ENCODE measurements around the gene BABAM1.

Gene BABAM1

GRCh38 chr19:17311455-17312188 lies 44.4 kb downstream of the BABAM1 start:
- FAIRE-seq (no peak), DNase-seq (ENCODE audit: insufficient read length, low spot score) (no peak)

GRCh38 chr19:17312189-17313113 lies 45.2 kb downstream of the BABAM1 start:
- DNase-seq (ENCODE audit: insufficient read length, low spot score): no peak
- no peak for FAIRE-seq
- TF ChIP-seq SPI1 (IDR thresholded peaks at IDR 0.05; ENCODE audit: low read depth, low read length) (no peak), POLR2A (IDR thresholded peaks at IDR 0.05; ENCODE audit: low read depth, low read length) (no peak), TAF1 (IDR thresholded peaks at IDR 0.05; ENCODE audit: low read depth, low read length) (no peak), POU2F2 (IDR thresholded peaks at IDR 0.05; ENCODE audit: low read depth, low read length) (no peak), PAX5 (IDR thresholded peaks at IDR 0.05; ENCODE audit: insufficient read depth, low read length, severe bottlenecking) (no peak), POLR2AphosphoS5 (IDR thresholded peaks at IDR 0.05; ENCODE audit: low read depth, low read length) (no peak)

More at GRCh38 chr19:17311455-17312188, 44.4 kb downstream of the BABAM1 start:
- TF ChIP-seq POU2F2 (IDR thresholded peaks at IDR 0.05; ENCODE audit: low read depth, low read length) (no peak), SPI1 (IDR thresholded peaks at IDR 0.05; ENCODE audit: low read depth, low read length) (peak; percentile 32)

GRCh38 chr19:17314007-17314593 lies 46.9 kb downstream of the BABAM1 start:
- no peak for FAIRE-seq
- TF ChIP-seq SPI1 (IDR thresholded peaks at IDR 0.05; ENCODE audit: low read depth, low read length) (no peak), POU2F2 (IDR thresholded peaks at IDR 0.05; ENCODE audit: low read depth, low read length) (no peak), TAF1 (IDR thresholded peaks at IDR 0.05; ENCODE audit: low read depth, low read length) (no peak), POLR2A (IDR thresholded peaks at IDR 0.05; ENCODE audit: low read depth, low read length) (no peak), POLR2AphosphoS5 (IDR thresholded peaks at IDR 0.05; ENCODE audit: low read depth, low read length) (no peak), PAX5 (IDR thresholded peaks at IDR 0.05; ENCODE audit: insufficient read depth, low read length, severe bottlenecking) (no peak)
- no peak for DNase-seq (ENCODE audit: insufficient read length, low spot score)

- DNase-seq (ENCODE audit: insufficient read length, low spot score): no peak
- no peak for FAIRE-seq
- TF ChIP-seq SPI1 (IDR thresholded peaks at IDR 0.05; ENCODE audit: low read depth, low read length) (no peak), POLR2AphosphoS5 (IDR thresholded peaks at IDR 0.05; ENCODE audit: low read depth, low read length) (no peak), POLR2A (IDR thresholded peaks at IDR 0.05; ENCODE audit: low read depth, low read length) (no peak), PAX5 (IDR thresholded peaks at IDR 0.05; ENCODE audit: insufficient read depth, low read length, severe bottlenecking) (no peak), POU2F2 (IDR thresholded peaks at IDR 0.05; ENCODE audit: low read depth, low read length) (no peak), TAF1 (IDR thresholded peaks at IDR 0.05; ENCODE audit: low read depth, low read length) (no peak)
Measured at GRCh38 chr19:17318966-17319365, 51.7 kb downstream of the BABAM1 start.

- no peak for FAIRE-seq
- TF ChIP-seq SPI1 (IDR thresholded peaks at IDR 0.05; ENCODE audit: low read depth, low read length) (no peak), TAF1 (IDR thresholded peaks at IDR 0.05; ENCODE audit: low read depth, low read length) (no peak), POLR2A (IDR thresholded peaks at IDR 0.05; ENCODE audit: low read depth, low read length) (no peak), PAX5 (IDR thresholded peaks at IDR 0.05; ENCODE audit: insufficient read depth, low read length, severe bottlenecking) (no peak), POLR2AphosphoS5 (IDR thresholded peaks at IDR 0.05; ENCODE audit: low read depth, low read length) (no peak), POU2F2 (IDR thresholded peaks at IDR 0.05; ENCODE audit: low read depth, low read length) (no peak)
Measured at GRCh38 chr19:17319473-17320238, 52.4 kb downstream of the BABAM1 start.

GRCh38 chr19:17320435-17320834 lies 53.2 kb downstream of the BABAM1 start:
- TF ChIP-seq POU2F2 (IDR thresholded peaks at IDR 0.05; ENCODE audit: low read depth, low read length) (no peak), TAF1 (IDR thresholded peaks at IDR 0.05; ENCODE audit: low read depth, low read length) (no peak), SPI1 (IDR thresholded peaks at IDR 0.05; ENCODE audit: low read depth, low read length) (no peak), POLR2AphosphoS5 (IDR thresholded peaks at IDR 0.05; ENCODE audit: low read depth, low read length) (no peak), POLR2A (IDR thresholded peaks at IDR 0.05; ENCODE audit: low read depth, low read length) (no peak), PAX5 (IDR thresholded peaks at IDR 0.05; ENCODE audit: insufficient read depth, low read length, severe bottlenecking) (no peak)
- no peak for DNase-seq (ENCODE audit: insufficient read length, low spot score)

More at GRCh38 chr19:17319473-17320238, 52.4 kb downstream of the BABAM1 start:
- no peak for DNase-seq (ENCODE audit: insufficient read length, low spot score)

GRCh38 chr19:17321655-17322489 lies 54.6 kb downstream of the BABAM1 start:
- no peak for DNase-seq (ENCODE audit: insufficient read length, low spot score)
- TF ChIP-seq TAF1 (IDR thresholded peaks at IDR 0.05; ENCODE audit: low read depth, low read length): no peak
- no peak for TF ChIP-seq POU2F2 (IDR thresholded peaks at IDR 0.05; ENCODE audit: low read depth, low read length)
- TF ChIP-seq POLR2A (IDR thresholded peaks at IDR 0.05; ENCODE audit: low read depth, low read length): peak; percentile 47
- TF ChIP-seq SPI1 (IDR thresholded peaks at IDR 0.05; ENCODE audit: low read depth, low read length): no peak
- FAIRE-seq: no peak

More at GRCh38 chr19:17320435-17320834, 53.2 kb downstream of the BABAM1 start:
- no peak for FAIRE-seq

GRCh38 chr19:17322854-17323253 lies 55.6 kb downstream of the BABAM1 start:
- DNase-seq (ENCODE audit: insufficient read length, low spot score) (no peak), FAIRE-seq (no peak)
- TF ChIP-seq PAX5 (IDR thresholded peaks at IDR 0.05; ENCODE audit: insufficient read depth, low read length, severe bottlenecking) (no peak), POLR2A (IDR thresholded peaks at IDR 0.05; ENCODE audit: low read depth, low read length) (no peak), TAF1 (IDR thresholded peaks at IDR 0.05; ENCODE audit: low read depth, low read length) (no peak), POLR2AphosphoS5 (IDR thresholded peaks at IDR 0.05; ENCODE audit: low read depth, low read length) (no peak), SPI1 (IDR thresholded peaks at IDR 0.05; ENCODE audit: low read depth, low read length) (no peak), POU2F2 (IDR thresholded peaks at IDR 0.05; ENCODE audit: low read depth, low read length) (no peak)

All from GM12891 (cell line).